NCI-H2196 (cell line): Measurements from ENCODE around the gene LINS1.

ENCODE experiments used
- DNase-seq: peaks from one replicate; lab custom pipeline; 2025; ENCODE audit not compliant: unreplicated experiment; lab: John Stamatoyannopoulos, UW

LINS1 gene, protein sequence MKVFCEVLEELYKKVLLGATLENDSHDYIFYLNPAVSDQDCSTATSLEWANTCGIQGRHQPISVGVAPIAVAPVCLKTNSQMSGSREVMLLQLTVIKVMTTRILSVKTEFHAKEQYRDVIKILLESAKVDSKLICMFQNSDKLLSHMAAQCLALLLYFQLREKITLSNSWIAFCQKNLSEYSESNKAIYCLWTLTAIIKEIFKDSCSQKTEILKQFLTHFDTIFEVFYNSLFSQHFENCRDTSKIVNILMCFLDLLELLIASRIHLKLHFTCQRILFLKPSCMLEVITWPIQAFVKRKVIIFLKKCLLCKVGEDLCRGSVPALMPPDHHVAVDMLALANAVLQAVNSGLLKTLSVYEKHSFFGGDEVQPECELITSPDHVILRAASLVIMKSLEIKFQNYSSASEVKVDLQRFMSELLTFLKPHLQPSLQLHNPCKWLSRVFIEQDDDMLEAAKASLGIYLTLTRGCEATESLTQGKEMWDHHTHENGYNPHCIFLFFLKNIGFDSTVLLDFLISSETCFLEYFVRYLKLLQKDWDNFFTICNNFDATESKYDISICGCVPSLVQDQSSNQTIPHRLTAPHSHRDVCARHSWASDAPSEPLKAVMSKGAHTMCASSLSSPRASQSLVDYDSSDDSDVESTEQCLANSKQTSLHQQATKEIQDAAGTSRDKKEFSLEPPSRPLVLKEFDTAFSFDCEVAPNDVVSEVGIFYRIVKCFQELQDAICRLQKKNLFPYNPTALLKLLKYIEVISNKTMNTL

DNA sequence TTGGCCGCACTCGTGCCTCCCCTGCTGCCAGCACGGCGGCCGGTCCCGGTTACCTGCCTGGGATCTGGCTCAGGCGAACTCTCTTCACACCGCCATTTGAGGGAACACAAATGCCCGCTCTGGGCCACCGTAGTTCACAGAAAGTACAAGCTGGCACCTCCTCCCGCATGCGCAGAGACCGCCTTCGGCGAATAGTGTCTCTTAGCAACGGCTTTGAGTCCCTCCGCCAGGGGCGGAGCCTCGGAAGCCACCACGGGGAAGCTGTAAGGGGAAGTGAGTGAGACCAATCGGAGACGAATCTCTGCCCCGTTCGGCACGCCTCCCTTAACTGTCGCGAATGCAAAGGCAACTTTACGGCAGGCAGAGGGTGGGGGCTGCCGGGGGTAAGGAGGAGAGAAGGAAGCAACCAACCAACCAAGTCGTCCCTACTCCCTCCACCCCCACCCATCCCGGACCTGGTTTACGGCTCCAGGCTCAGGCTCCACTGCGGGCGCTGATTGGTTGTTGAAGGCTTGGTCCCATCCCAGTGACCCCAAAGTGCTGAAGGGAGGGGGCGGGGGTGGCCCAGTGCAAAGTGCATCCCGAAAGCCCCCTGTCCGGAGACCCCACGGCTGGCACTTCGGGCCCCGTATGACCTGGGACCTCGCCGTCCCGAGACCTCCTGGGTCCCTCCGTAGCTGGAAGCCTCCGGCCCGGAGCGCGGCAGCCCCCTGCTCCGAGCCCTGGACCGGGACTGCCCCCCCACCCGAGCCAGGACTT is at the start of gene LINS1, which contains the start of gene ASB7:
Gene LINS1 (minus strand): TSS at position 121 of the 759 bp plus-strand sequence. CDS start 21,342 bp downstream, outside the sequence.
Gene ASB7 (plus strand): TSS at position 526 of the 759 bp plus-strand sequence. CDS start 9,628 bp downstream, outside the sequence.
- peak; percentile 98 for DNase-seq

DNA sequence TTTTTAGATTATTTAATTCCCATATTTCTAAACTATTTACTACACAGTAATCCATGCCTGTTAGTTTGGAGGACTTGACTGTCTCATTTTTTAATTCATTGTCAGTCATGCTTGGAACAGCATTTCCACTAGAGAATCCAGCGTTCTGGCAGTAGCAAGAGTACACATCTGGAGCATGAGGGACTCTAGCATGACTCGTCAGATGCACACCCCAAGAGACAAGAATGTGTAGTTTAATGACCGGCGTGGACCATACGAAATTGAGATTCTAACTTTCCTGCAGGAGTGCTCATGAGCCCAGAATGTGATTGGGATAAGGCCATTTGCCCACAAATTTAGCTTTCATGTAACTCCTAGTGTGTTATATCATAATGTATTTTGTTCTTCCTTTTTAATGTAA is 49.3 kb upstream of the LINS1 start:
- DNase-seq, result no peak

DNA sequence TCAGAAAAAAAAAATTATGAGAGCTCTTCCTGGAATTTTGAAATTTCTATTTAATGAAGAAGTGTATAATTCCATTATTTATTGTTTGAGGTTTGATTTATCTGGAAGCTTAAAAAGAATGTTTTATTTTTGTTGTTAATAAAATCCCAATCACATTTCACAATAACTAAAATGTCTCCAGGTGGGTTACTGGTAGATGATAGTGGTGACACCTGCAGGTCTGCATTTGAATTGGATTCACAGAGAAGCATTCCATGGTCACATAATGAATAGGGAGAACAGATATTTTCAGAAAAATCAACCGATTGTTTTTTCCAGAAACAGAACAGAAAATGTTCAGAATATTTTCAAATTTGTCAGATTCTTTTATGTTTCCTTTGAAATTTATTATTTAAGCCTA is 48.7 kb upstream of the LINS1 start:
- no peak for DNase-seq

DNA sequence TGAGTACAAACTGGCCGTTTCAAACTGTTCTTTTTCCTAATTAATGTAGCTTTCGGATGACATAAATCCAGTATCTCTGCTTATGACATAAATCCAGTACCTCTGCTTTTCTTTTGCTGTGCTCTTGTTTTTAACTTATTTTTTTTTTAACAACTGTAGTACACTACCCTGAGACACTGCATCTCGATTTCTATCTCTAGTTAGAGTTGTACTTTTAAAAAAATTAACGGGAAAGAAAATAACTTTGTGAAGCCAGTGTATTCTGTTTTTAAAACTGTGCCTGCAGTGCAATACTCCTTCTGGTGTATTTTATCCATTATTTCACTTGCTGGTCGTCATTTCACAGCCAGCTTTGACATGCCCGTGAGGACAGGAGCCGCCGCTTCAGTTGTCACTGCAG is 47.0 kb upstream of the LINS1 start:
- DNase-seq, result no peak

DNA sequence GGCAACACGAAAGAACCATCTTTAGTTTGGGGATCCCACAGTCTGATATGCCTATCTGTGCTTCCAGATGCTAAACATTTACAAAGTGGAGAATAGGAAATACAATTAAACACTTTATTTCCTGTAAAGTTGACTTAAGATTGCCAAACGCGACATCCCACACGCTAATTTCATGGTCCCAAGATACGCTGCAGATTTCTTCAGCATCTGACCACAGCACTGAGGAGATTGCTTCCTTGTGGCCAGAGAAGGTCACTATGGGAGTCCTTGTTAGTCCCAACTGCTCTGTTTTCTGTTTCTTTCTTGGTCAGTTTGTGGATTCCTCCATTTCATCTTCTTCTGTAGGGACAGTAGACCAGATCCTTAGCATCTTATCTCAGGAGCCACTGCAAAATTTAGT is 43.7 kb upstream of the LINS1 start:
- no peak for DNase-seq

DNA sequence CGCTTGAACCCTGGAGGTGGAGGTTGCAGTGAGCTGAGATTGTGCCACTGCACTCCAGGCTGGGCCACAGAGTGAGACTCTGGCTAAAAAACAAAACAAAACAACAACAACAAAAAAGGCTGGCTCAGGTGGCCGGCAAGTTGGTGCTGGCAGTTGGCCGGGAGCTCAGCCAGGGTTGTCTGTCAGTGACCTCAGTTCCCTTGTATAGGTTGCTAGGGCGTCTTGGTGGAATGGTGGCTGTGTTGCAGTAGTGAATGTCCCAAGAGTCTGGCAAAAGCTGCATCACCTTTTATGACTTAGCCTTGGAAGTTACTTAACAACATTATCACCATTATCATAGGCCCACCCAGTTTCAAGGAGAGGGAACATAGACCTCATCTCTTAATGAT is 41.0 kb upstream of the LINS1 start:
- no peak for DNase-seq

DNA sequence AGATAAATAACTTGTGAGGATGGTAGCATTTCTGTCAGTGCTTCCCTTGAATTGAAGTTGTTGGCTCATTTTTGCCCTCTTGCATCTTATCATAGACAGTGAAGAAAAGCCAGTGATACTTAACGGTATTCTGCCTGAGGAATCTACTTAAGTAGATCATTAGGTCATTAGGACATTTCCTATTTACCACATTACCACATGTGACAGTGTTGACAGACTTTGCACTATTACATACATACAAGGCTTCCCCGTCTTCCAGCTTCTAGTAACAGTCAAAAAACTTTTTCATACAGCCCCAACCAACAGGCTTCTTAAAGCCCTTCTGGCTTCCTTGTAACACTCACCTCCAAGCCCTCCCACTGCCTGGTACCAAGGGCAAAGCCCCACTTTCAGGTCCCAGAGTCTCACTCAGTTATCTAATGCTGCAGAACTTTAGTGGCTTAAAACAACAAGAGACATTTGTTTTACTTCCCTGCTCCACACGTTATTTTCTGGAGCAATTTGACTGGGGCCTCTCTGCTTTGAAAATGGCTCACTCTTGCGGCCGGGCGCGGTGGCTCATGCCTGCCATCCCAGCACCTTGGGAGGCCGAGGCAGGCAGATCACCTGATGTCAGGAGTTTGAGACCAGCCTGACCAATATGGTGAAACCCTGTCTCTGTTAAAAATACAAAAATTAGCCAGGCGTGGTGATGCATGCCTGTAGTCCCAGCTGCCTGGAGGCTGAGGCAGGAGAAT is 40.4 kb upstream of the LINS1 start:
- no peak for DNase-seq

DNA sequence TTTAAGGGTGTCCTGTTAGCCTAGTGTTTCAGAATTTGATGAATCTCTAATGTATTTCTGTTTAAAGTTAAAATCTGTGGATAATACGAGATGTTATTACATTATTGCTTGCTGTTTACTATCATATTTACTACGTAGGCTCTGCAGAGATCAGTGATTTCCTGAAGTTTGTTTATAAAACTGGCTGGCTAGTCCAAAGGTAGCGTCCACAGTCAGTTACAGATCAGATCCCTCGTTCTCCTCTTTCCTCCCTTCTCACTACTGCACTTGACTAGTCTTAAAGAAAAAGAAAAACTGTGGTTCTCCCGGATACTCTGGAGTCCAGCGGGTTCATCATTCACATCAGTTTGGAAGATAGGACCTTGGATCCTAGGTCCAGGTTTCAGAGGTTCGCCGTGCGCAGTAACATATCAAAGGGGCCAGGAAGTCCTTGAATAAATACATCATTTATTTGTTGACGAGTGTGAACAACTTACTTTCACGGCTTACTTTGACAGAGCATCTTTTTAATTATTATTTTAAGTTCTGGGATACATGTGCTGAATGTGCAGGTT is 36.3 kb upstream of the LINS1 start:
- no peak for DNase-seq

DNA sequence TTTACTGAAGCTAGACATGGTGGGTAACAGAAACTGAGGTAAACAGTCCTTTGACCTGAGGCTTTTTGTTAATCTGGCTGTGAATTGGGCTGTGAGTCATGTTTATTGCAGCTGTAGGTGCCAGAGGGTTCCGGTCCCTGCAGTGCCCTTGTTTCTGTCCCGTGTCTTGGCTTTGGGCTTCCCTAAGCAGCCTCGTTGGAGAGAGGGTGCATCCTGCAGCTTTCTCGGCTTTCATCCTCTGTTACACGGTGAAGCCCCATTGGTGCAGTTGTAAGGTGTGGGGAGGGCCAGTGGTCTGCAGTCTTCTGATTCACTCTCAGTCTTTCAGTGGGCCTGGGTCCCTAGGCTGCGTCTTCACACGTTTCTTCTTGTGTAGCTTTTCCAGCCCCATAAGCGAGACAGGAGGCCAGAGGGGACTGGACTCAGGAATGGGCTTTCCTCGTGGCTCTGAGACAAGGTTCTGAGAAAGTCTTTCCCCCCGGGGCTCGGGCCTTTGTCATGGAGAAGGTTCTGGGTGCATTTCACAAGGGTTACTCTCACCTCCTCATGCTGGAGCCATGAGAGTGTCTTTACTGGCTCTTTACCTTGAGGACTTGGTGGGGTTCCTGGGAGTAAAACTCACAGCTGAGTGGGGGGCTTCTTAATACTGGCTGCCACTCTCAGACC is 33.6 kb upstream of the LINS1 start:
- no peak for DNase-seq

DNA sequence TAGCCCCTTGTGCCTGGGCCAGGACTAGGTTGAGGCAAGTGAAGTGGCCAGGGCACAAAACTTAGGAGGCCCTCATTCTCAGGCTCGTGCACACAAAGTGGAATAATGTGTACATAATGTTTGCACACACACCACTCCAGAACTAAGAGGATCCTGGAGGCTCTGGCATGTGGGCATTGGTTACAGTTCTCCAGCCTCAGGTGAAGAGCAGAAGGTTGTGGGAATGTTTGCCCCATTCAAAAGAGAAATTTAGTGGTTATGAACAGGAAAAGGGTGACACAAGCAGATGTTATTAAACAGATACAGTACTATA is 31.7 kb upstream of the LINS1 start:
- DNase-seq, result no peak

DNA sequence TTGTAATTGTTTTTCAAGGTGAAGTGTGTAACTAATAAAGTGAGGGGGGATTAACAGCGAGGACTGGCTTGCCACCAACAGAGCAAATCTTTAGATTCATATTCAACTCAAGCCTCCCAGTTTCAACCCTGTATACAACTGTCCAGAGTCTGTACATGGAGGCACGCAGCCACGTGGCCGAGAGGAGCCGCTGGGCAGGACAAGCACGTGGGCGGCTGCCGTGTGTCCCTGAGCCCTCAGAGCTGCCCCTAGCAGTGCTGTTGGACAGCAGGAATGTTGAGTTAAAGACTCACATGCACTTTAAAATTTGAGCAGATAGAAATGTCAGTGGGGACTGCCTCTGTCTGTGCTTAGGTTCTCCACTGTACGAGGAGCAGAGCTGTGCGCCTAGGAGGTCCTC is 29.8 kb upstream of the LINS1 start:
- no peak for DNase-seq

DNA sequence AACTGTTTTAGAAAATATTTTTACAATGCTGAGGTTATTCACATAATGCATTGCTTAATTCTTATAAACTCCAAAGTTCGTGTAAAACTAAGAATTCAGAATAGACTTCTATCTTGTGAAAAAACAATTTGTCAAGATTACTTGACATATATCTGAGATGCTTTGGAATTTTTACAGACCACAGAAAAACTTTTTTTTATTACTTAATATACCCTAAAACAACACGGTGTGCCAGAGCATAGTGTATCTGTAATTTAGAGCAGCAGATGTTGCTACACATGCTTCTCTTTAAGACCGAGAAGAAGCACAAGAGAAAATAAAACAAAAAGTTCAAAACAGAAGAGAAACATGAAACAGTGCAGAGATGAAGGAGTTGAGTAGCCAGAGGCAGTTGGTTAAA is 26.8 kb upstream of the LINS1 start:
- no peak for DNase-seq

DNA sequence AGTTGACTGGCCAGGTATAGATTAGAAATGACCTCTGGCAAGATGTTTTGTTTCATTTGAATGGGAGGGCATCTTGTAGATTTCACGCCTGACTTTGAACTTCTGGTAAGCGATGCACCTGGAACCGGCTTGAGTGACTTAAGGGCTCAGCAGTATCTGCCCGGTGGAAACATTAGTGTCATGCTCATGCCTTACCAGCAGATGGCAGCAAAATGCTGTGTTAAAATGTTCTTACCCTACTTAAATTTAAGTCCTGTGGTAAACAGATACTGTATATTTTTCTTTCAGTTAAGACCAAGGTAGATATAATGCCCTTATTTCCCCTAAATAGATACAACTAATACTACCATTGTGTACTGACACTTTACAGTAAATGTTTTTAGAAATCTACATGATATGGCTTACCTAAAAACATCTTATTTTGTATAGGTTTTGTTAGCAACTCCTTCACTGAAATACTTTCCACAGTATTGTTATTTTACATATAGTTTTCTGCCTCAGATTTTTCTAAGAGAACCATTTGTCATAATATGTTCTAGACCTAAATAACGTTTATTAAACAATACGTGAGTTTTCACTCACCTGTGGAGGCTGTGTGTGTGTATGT is 25.9 kb upstream of the LINS1 start:
- DNase-seq, result peak; percentile 40

DNA sequence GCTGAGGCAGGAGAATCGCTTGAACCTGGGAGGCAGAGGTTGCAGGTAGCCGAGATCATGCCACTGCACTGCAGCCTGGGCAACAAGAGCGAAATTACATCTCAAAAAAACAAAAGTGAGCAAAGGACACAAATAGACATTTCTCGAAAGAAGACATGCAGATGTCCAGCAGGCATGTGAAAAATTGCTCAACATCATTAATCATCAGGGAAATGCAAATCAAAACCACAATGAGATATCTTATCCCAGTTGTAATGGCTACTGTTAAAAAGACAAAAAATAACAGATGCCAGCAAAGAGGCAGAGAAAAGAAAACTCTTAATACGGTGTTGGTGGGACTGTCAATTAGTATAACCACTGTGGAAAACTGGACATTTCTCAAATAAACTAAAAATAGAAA is 21.3 kb upstream of the LINS1 start:
- DNase-seq, result no peak

DNA sequence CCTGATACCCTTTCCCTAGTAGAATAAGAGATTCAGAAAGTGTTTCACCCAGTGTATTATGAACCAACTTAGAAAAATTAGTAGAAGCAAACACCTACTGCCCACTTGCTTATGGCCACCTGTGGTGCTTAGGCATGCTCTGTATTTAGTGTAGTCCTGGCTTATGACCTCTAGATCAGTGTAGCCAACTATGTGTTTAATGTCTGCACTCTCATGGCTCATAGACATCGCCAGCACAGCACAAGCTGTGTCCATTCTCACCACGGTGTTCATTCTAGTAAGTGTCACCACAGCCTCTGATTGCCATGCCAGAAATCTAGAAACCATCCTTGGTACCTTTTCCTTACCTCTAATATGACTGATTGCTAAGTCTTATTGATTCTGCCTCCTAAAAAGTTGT is 14.7 kb upstream of the LINS1 start:
- no peak for DNase-seq

DNA sequence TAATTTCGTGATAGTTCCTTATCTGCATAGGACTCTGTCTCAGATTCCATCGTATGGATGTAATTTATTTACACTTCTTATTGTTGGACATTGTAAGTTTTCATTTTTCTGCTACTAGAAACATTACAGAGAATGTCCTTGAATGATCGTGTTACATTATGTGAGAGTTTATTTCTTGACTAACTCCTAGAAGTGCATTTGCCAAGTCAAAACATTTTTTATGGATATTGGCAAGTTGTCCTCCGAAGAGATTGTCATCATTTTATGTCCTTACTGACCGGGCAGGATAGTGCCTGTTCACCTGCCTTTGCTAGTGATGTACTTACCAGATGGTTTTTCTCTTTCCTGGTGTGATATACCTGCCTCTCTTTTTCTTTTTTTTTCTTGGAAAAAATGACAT is 13.8 kb upstream of the LINS1 start:
- no peak for DNase-seq

DNA sequence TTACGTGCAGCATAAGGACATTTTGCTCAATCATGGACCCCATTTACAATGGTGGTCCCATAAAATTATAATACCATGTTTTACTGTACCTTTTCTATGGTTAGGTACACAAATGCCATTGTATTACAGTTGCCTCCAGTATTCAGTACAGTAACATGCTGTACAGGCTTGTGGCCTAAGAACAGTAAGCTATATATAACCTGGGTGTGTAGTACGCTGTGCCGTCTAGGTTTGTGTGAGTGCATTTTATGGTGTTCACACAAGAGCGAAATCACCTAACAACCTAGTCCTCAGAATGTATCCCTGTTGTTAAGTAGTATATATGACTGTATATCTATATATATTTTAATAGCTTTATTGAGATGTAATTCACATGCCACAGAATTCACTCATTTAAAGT is 12.9 kb upstream of the LINS1 start:
- DNase-seq, result no peak

DNA sequence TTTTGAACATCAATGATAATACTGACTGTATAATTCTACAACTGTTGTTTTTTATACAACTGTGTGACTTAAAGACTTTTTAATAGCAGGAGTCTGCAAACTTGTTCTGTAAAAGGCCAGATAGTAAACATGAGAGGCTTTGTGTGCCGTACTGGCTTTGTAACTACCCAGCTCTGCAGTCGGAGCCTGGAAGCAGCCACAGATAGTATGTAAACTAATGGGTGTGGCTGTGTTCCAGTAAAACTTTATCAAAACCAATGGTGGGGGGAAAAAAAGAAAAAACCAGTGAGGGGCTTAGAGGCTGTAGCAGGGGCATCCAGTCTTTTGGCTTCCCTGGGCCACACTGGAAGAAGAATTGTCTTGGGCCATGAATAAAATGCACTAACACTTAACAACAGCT is 12.4 kb upstream of the LINS1 start:
- DNase-seq, result no peak

DNA sequence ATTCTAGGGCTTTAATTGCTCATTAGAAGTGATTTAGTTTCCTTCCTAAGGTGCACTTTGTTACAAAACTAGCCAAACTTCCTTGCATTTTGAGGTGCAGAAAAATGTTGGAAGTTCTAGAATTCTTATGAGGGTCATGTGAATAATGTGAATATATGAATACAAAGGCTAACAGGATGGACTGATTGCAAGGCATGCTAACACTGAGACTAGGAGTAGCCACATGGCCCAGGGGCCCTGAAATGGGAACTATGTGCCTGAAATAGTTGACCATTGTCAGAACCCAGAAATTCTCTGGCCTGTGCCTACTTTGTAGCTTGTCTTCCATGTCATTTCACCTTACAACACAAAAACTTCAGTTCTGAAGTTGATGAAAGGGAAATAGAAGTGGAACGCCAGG is 11.2 kb upstream of the LINS1 start:
- no peak for DNase-seq

DNA sequence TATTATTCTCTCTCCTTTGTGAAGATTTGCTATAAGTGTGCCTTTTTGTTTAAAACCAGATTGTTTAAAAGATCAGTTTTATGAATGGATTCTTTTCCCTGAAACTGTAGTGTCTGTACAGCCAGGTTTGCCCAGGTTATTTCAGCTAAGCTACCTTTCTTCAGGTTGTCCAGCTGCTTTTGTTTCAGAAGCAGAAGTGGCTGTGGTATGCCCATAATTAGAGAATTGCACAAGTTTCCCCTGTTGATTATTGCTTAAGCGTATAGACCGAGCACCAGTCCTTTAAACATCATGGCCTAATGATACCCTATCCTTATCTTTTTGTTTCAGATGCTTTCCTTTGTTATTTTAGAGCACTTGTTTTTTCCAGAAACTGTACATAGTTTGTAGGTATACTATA is 10.6 kb upstream of the LINS1 start:
- no peak for DNase-seq
